ENCODE measurements around the gene DRGX. TPM values are rescaled to one million over a fixed set of nuclear protein-coding genes. Genes with fewer than 3 reads are reported as not detected.

Gene DRGX
- total and polyA plus RNA-seq, 2 experiments from 2014 or later: not detected

GRCh38 chr10:49366460-49366859, 29.4 kb downstream of the DRGX start:
- H3K36me3 ChIP-seq (replicated peaks; ENCODE audit: insufficient read depth, low read depth): no peaks in the 10 kb centered on the region
- H3K9me3 ChIP-seq (ENCODE audit: low read depth): no peaks in the 10 kb centered on the region
- no peaks in the 10 kb centered on the region for H4K20me1 ChIP-seq (ENCODE audit: insufficient read depth, poor library complexity, severe bottlenecking)
- DNase-seq (ENCODE audit: low spot score): no peak
- no peak overlapping the region for H3K4me3 ChIP-seq
- H3K79me2 ChIP-seq: no peaks in the 10 kb centered on the region
- H3K4me2 ChIP-seq: no peak overlapping the region
- H2AFZ ChIP-seq: no peak overlapping the region
- 84% methylated on average over 4 of the region's 4 CpGs for WGBS (ENCODE audit: low lambda C conversion rate, missing lambda C conversion rate)
- TF ChIP-seq EZH2 (IDR thresholded peaks at IDR 0.05; ENCODE audit: borderline replicate concordance): no peak
- no peak for TF ChIP-seq EZH2phosphoT487 (IDR thresholded peaks at IDR 0.05; ENCODE audit: low read depth, severe bottlenecking, unreplicated experiment)
- TF ChIP-seq, protein P1, sequence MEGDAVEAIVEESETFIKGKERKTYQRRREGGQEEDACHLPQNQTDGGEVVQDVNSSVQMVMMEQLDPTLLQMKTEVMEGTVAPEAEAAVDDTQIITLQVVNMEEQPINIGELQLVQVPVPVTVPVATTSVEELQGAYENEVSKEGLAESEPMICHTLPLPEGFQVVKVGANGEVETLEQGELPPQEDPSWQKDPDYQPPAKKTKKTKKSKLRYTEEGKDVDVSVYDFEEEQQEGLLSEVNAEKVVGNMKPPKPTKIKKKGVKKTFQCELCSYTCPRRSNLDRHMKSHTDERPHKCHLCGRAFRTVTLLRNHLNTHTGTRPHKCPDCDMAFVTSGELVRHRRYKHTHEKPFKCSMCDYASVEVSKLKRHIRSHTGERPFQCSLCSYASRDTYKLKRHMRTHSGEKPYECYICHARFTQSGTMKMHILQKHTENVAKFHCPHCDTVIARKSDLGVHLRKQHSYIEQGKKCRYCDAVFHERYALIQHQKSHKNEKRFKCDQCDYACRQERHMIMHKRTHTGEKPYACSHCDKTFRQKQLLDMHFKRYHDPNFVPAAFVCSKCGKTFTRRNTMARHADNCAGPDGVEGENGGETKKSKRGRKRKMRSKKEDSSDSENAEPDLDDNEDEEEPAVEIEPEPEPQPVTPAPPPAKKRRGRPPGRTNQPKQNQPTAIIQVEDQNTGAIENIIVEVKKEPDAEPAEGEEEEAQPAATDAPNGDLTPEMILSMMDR (IDR thresholded peaks at IDR 0.05; ENCODE audit: poor library complexity): no peak
- no peaks in the 10 kb centered on the region for H3K9me2 ChIP-seq (replicated peaks; ENCODE audit: insufficient read depth)
- no peaks in the 10 kb centered on the region for H3K27me3 ChIP-seq
- no peak overlapping the region for H3K27ac ChIP-seq
- no peaks in the 10 kb centered on the region for H3K4me1 ChIP-seq (ENCODE audit: insufficient read depth)

GRCh38 chr10:49365675-49366415, 30.0 kb downstream of the DRGX start:
- H3K79me2 ChIP-seq: no peaks in the 10 kb centered on the region
- no peaks in the 10 kb centered on the region for H3K4me1 ChIP-seq (ENCODE audit: insufficient read depth)
- H3K4me2 ChIP-seq: no peak overlapping the region
- H3K27ac ChIP-seq: no peak overlapping the region
- no peak for DNase-seq (ENCODE audit: low spot score)
- no peaks in the 10 kb centered on the region for H3K36me3 ChIP-seq (replicated peaks; ENCODE audit: insufficient read depth, low read depth)
- no peaks in the 10 kb centered on the region for H3K9me3 ChIP-seq (ENCODE audit: low read depth)
- TF ChIP-seq EZH2phosphoT487 (IDR thresholded peaks at IDR 0.05; ENCODE audit: low read depth, severe bottlenecking, unreplicated experiment): no peak
- TF ChIP-seq, protein P1 (IDR thresholded peaks at IDR 0.05; ENCODE audit: poor library complexity): no peak
- TF ChIP-seq EZH2 (IDR thresholded peaks at IDR 0.05; ENCODE audit: borderline replicate concordance): no peak
- H3K4me3 ChIP-seq: no peak overlapping the region
- 87% methylated on average over 21 of the region's 23 CpGs for WGBS (ENCODE audit: low lambda C conversion rate, missing lambda C conversion rate)
- H3K9me2 ChIP-seq (replicated peaks; ENCODE audit: insufficient read depth): no peaks in the 10 kb centered on the region
- no peaks in the 10 kb centered on the region for H4K20me1 ChIP-seq (ENCODE audit: insufficient read depth, poor library complexity, severe bottlenecking)
- H3K27me3 ChIP-seq: no peaks in the 10 kb centered on the region
- H2AFZ ChIP-seq: no peak overlapping the region

DNA sequence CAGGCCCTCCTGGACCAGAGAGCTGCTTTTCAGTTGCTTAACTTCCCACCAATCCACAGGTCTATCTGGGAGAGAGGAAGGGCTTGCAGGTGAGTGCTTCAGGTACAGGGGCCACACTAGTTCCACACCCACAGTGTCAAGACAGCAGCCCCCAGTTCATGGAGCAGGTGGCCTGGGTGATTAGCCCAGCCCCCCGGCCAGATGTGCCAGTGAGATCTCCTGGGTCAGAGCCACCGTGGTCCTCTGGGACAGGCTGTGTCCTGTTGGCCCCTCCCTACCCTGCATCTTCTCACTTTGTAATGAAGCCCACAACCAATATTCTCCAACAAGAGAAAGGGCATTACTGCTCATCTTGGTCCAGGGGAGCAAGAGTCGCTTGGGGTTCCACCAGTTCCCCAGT, 30.6 kb downstream of the DRGX start:
- no peaks in the 10 kb centered on the region for H3K27me3 ChIP-seq
- H3K27ac ChIP-seq: no peak overlapping the region
- H3K4me2 ChIP-seq: no peak overlapping the region
- H3K36me3 ChIP-seq (replicated peaks; ENCODE audit: insufficient read depth, low read depth): no peaks in the 10 kb centered on the region
- H3K79me2 ChIP-seq: no peaks in the 10 kb centered on the region
- no peak overlapping the region for H2AFZ ChIP-seq
- WGBS (ENCODE audit: low lambda C conversion rate, missing lambda C conversion rate): 88% methylated on average over 3 of the region's 3 CpGs
- H3K9me2 ChIP-seq (replicated peaks; ENCODE audit: insufficient read depth): no peaks in the 10 kb centered on the region
- DNase-seq (ENCODE audit: low spot score): no peak
- no peaks in the 10 kb centered on the region for H3K9me3 ChIP-seq (ENCODE audit: low read depth)
- TF ChIP-seq, protein P1 (IDR thresholded peaks at IDR 0.05; ENCODE audit: poor library complexity): no peak
- TF ChIP-seq EZH2 (IDR thresholded peaks at IDR 0.05; ENCODE audit: borderline replicate concordance): no peak
- TF ChIP-seq EZH2phosphoT487 (IDR thresholded peaks at IDR 0.05; ENCODE audit: low read depth, severe bottlenecking, unreplicated experiment): no peak
- H3K4me1 ChIP-seq (ENCODE audit: insufficient read depth): no peaks in the 10 kb centered on the region
- no peak overlapping the region for H3K4me3 ChIP-seq
- no peaks in the 10 kb centered on the region for H4K20me1 ChIP-seq (ENCODE audit: insufficient read depth, poor library complexity, severe bottlenecking)
